ENCODE results near the gene ERO1A. TPM values are rescaled to one million over a fixed set of nuclear protein-coding genes. Genes with fewer than 3 reads are reported as not detected.

Gene ERO1A
- total and polyA plus RNA-seq, 9 of the 15 experiments (the other 6 are each of a cell fraction or from before 2014, with no cell fraction given) = 11.0 to 46.2 (median 27.6) TPM

GRCh38 chr14:52706286-52706685 lies 10.9 kb upstream of the ERO1A start (continued):
- TF ChIP-seq MNT (conservative IDR thresholded peaks at IDR 0.05) (peak in 1 of 2 experiments; percentile 22; a peak in 1 of 4 replicates), MEIS2 (IDR thresholded peaks at IDR 0.05; ENCODE audit: partially characterized antibody) (peak; percentile 56), ZNF143 (CRISPR knock-in tag; IDR thresholded peaks at IDR 0.05) (no peak), ZNF408 (CRISPR knock-in tag; IDR thresholded peaks at IDR 0.05; ENCODE audit: low read depth) (no peak), FOXA3 (CRISPR knock-in tag; conservative IDR thresholded peaks at IDR 0.05 in 1 of 2, IDR thresholded peaks at IDR 0.05 in 1 of 2) (0 out of 4 replicates have a peak, but pooled peaks of 1 of the 2 experiments have one; percentile 23), LARP7 (IDR thresholded peaks at IDR 0.05) (no peak), GABPB1 (CRISPR knock-in tag; IDR thresholded peaks at IDR 0.05) (no peak), ATF3 (IDR thresholded peaks at IDR 0.05) (0 out of 2 replicates have a peak, but pooled peaks have one; percentile 11), ATF3 (CRISPR knock-in tag; conservative IDR thresholded peaks at IDR 0.05) (no peak), KDM1A (IDR thresholded peaks at IDR 0.05) (0 out of 4 replicates have a peak, but pooled peaks have one; percentile 39 to 40), SMARCA4 (IDR thresholded peaks at IDR 0.05) (peak; percentile 54; the same call in 1 of the 2 replicates), DEAF1 (CRISPR knock-in tag; IDR thresholded peaks at IDR 0.05) (no peak), EGR1 (conservative IDR thresholded peaks at IDR 0.05) (peak; percentile 35; the same call in 1 of the 2 replicates)

Measured in K562 (cell line).